Cardiac ventricle fibroblast (primary cell): ENCODE measurements around the gene FNTB. TPM values are rescaled to one million over a fixed set of nuclear protein-coding genes. Genes with fewer than 3 reads are reported as not detected.

ENCODE experiments used
- total RNA-seq: library from RNA; depleted of rRNA; stranded (reverse); fragments of >200 nt; gene quantifications from 2 replicates; pipeline ENCODE4 v1.2.3, GENCODE V29; 2015

FNTB gene, protein sequence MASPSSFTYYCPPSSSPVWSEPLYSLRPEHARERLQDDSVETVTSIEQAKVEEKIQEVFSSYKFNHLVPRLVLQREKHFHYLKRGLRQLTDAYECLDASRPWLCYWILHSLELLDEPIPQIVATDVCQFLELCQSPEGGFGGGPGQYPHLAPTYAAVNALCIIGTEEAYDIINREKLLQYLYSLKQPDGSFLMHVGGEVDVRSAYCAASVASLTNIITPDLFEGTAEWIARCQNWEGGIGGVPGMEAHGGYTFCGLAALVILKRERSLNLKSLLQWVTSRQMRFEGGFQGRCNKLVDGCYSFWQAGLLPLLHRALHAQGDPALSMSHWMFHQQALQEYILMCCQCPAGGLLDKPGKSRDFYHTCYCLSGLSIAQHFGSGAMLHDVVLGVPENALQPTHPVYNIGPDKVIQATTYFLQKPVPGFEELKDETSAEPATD
- total RNA-seq, result 9.3 and 9.7 TPM in 2 replicates

DNA sequence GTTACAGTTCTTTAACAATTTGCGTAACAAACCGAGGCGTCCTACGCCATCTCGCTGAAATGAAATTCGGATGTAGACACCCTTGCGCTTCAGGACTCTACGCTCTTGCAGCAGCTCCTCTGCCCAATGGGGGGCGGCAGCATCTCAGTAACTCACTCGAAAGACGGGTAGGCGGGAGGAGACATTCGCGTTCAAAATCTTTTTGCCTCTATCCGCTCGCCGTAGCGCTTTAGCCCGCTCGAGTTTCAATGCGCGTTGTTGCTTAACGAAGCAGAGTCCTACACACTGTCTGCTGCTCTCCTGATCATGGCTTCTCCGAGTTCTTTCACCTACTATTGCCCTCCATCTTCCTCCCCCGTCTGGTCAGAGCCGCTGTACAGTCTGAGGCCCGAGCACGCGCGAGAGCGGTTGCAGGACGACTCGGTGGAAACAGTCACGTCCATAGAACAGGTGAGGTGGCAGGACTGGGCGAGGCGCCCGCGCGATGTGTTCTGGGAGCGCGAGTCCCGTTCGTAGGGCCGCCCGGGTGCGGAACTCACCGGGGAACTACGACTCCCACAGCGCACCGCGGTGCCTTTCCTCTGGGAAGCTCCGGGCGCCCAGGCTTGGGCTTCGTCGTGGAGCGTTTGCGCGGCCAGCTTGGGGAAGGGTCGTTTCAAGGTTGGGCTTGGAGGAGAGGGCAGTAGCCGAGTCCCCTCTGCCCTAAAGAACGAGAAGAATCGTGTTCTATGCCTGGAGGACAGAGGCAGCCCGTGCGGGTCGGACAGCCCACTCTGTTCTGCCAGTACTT, at the start of gene FNTB:
TSS of gene FNTB (plus strand) at position 248 of the 790 bp plus-strand sequence. CDS start at position 307, 59 bp downstream.

DNA sequence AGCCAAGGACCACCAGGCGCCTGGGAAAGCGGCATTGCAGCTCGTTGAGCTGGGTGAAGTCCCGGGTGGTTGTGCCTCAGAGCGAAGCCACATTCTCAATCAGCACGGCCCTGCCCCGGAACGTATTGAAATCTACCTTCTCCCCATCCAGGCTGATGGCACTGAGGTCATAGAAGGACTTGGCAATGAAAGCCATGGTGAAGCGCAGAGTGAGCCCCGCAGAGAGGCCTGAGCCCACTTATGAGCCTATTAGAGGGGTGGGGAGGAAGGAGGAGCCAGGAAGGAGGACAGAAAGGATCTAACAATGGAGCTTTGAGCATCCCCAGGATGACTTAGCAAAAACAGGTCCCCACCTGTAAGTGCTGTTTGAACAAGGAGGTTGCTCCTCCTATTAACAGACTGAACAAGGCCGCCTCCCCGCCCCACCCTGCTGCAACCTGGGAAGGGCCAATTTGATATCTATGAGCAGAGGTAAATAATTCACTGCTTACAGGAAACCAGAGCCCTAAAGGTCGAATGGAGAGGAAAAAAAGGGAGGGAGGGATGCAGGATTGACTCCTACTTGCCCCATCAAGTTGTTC, 44.1 kb upstream of the FNTB start, which contains the start of gene GPX2:
TSS of gene GPX2 (minus strand) at position 215 of the 581 bp plus-strand sequence. CDS start at position 196, 19 bp downstream.

GRCh38 chr14:64971943-64972791, 14.5 kb upstream of the FNTB start, which contains the start of gene RAB15:
Gene RAB15 (minus strand): TSS chr14:64972336. CDS start chr14:64972076, 260 bp downstream.

GRCh38 chr14:65102441-65103149, 115.9 kb downstream of the FNTB start, which contains the start of gene MAX:
Gene MAX (minus strand): TSS chr14:65102517. CDS start chr14:65102339, 178 bp downstream.

Other genes starting within 250 kb of the FNTB start
- gene SPTB, start 107.0 kb upstream of the FNTB start, total RNA-seq, result not detected in 2 replicates
- gene CHURC1, start 72.4 kb upstream of the FNTB start, total RNA-seq, result 68.6 and 105 TPM in 2 replicates
- gene GPX2, start 44.1 kb upstream of the FNTB start, total RNA-seq, result not detected in 2 replicates
- gene RAB15, start 14.6 kb upstream of the FNTB start, total RNA-seq, result 3.4 and 4.2 TPM in 2 replicates
- 42.9 and 44.8 TPM in 2 replicates for gene MAX, start 115.6 kb downstream of the FNTB start, total RNA-seq